KOPT-K1 (cell line): ENCODE measurements around the gene MAN2A2.

Experiments used
- H3K27ac ChIP-seq: fragments of 200-600 bp; sonication (generic); 2 replicates; pipeline ENCODE4 v1.5.1; 2016; ENCODE audit warnings: antibody characterized with exemption, mild to moderate bottlenecking, low read depth, low read length; ENCODE audit not compliant: poor library complexity, severe bottlenecking
- H3K36me3 ChIP-seq: fragments of 200-600 bp; sonication (generic); 2 replicates; pipeline ENCODE4 v1.5.1; 2017; ENCODE audit warnings: antibody characterized with exemption, mild to moderate bottlenecking, low read length, moderate library complexity; ENCODE audit not compliant: insufficient read depth
- H3K9me3 ChIP-seq: fragments of 200-600 bp; sonication (generic); 2 replicates; pipeline ENCODE4 v1.5.1; 2017; ENCODE audit warnings: antibody characterized with exemption, low read length, mild to moderate bottlenecking; ENCODE audit not compliant: insufficient read depth, poor library complexity, severe bottlenecking

MAN2A2 gene

DNA sequence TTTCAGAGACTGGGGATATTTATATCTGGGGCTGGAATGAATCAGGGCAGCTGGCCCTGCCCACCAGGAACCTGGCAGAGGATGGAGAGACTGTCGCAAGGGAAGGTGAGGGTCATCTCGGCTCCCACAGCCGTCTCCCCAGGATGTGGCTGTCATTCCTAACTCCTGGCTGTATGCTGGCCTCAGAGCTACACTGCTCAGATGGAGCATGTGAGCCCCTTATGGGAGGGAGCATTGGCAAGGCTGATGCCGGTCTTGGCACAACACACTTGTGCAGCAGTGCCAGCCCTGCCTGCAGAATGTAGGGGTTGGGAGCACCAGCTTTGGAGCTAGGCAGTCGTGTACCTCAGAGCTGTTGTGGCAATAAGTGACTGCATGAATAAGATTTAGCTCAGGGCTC, 56.8 kb downstream of the MAN2A2 start:
- no peak overlapping the region for H3K27ac ChIP-seq
- H3K36me3 ChIP-seq, result peaks cover 74% of the 10 kb centered on the region
- no peaks in the 10 kb centered on the region for H3K9me3 ChIP-seq

DNA sequence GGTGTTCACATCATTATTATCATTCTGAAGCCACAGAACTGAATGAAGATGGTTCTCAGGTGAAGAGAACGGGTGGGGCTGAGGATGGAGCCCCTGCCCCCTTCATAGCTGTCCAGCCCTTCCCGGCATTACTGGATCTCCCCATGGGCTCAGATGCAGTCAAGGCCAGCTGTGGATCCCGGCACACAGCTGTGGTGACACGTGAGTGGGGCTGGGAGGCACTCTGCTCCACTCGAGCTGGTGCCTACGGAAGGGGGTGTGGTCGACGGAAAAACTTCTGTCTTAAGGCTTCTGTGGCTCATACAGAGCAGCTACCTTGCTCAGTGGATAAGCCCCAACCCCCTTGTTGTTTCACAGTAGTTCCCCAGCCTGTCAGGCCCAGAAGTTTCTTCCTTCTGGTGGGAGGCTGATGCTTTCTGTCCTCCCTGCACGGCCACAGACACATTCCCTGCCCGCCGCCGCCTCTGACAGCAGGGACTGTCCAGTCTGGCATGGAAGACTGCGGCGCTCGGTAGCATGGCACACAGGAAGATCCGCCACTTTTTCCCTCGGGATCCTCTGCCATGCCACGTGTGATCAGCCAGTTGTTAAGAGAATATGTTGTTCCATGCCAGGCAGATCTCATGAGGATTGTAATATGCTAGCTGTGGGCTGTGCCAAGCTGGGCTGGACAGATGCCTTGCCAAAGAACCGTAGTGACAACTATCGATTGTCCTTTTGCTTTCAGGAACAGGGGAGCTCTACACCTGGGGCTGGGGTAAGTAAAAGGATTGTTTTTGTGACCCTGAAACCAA, 57.4 kb downstream of the MAN2A2 start:
- peaks cover 80% of the 10 kb centered on the region for H3K36me3 ChIP-seq
- H3K27ac ChIP-seq, result no peak overlapping the region
- no peaks in the 10 kb centered on the region for H3K9me3 ChIP-seq

DNA sequence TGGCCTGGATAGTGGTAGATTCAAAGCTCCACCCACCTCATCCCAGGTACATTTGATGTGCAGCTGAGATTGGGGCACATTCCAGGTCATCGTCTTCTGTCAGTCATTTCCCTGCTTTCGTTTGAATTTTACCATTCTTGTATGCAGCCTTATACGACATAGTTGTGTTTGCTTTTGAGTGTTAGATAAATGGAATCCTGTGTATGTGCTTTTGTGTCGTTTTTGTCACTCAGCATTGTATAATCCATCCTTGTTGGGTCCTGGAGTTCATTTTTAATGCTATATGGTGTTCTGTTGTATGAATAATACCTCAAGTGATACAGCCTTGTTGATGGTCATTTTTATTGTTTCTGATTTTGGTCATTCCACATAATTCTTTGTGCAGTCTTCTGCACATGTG, 58.9 kb downstream of the MAN2A2 start:
- H3K9me3 ChIP-seq, result no peaks in the 10 kb centered on the region
- H3K36me3 ChIP-seq, result peaks cover 95% of the 10 kb centered on the region
- H3K27ac ChIP-seq, result no peak overlapping the region

DNA sequence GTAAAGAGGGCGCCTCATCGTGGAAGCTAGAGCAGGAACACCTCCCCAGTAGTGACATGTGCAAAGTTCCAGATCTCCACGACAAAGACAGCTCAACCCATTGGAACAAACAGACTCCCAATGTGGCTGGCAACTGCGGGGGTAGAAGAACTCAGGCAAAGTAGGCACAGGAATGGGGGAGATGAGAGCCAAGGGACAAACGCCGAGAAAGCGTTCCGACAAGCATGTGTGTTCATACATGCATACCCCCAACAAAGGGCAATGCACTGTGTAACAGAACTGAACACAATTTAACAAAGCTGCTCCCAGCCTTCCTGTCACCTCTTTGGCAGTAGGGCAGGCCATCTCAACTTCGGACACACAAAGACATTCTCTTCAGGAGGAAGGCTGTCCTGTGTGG, 63.2 kb downstream of the MAN2A2 start:
- H3K36me3 ChIP-seq, result peaks cover 100% of the 10 kb centered on the region

DNA sequence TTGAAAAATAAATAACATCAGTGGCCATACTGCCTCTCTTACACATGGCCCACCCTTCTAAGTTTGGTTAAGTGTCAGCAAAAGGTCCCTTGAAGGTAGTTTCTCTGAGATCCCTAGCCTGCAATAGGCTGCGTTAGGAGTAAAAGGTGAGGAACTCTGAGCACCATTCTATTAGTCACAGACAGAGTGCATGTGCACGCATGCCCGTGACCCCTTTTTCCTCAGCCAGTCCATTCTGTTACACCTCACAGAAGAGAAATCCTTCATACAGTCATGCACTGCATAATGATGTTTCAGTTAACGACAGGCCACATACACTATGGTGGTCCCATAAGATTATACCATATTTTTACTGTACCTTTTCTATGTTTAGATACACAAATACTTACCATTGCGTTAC, 64.1 kb downstream of the MAN2A2 start:
- H3K9me3 ChIP-seq, result no peaks in the 10 kb centered on the region
- no peak overlapping the region for H3K27ac ChIP-seq
- peaks cover 98% of the 10 kb centered on the region for H3K36me3 ChIP-seq

More for the DNA sequence above, 63.2 kb downstream of the MAN2A2 start:
- no peaks in the 10 kb centered on the region for H3K9me3 ChIP-seq
- no peak overlapping the region for H3K27ac ChIP-seq

DNA sequence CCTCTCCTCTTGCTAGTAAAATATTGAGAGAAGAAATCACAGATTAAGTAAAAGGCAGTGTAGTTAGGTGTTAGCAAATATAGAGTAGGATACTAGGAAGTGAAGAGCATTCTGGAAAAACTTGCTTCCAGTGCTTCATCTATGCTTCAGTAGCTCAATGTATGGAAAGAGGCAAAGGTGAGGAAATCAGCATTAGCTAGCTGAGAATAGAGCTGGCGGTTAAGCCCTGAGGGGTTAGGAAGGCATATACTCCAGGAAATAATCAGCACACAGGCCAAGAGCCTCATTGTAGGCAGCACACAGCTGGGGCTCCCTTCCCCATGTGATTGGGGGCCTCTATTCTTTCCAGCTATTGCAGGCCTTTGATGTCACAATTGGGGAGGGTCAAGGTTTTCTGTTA, 65.3 kb downstream of the MAN2A2 start:
- H3K27ac ChIP-seq, result no peak overlapping the region
- H3K9me3 ChIP-seq, result no peaks in the 10 kb centered on the region
- peaks cover 98% of the 10 kb centered on the region for H3K36me3 ChIP-seq

DNA sequence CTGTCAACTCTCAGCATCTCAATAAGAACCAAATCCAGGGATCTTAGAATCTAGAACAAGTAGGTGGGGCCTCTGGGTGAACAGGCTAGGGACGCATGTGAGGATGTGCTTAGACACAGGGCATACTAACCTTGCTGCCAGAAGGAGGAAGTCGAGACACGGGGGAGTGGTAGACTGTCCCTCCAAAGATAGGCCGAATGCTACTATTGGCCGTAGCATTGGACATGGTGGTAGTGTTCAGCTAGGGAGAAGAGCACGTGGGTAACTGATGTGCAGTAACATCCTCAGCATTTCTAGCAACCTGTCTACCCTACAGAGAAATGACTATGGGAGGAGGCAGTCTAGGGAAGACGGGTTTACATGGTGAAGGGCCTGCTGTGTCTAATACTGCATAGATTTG, 67.2 kb downstream of the MAN2A2 start:
- peaks cover 98% of the 10 kb centered on the region for H3K36me3 ChIP-seq
- no peak overlapping the region for H3K27ac ChIP-seq

DNA sequence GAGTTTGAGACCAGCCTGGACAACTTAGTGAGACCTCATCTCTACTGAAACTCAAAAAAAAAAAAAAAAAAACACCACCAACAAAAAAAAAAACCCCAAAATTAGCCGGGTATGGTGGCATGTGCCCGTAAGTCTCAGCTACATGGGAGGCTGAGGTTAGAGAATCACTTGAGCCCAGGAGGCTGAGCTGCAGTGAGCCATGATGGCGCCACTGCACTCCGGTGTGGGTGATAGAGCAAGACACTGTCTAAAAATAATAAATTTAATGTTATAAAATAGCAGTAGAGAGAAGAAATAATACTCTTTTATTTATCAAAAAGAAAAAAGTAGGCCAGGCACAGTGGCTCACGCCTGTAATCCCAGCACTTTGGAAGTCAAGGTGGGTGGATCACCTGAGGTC, 69.0 kb downstream of the MAN2A2 start:
- Histone ChIP-seq H3K9me3 (no peaks in the 10 kb centered on the region), H3K27ac (no peak overlapping the region), H3K36me3 (peaks cover 98% of the 10 kb centered on the region)

More for the DNA sequence above, 67.2 kb downstream of the MAN2A2 start:
- H3K9me3 ChIP-seq, result no peaks in the 10 kb centered on the region
